Psoas muscle (tissue), 8 donors: Measurements from ENCODE around the gene PRKRIP1. TPM values are rescaled to one million over a fixed set of nuclear protein-coding genes. Genes with fewer than 3 reads are reported as not detected.

Source experiments
- ATAC-seq, 4 donors: fragments of 200-7000 bp; cut with Tn5 transposase; one replicate each; pipeline ENCODE4 v1.9.1; 2020; ENCODE audit warnings: moderate library complexity in 3 of 4, mild to moderate bottlenecking in 2 of 4
- DNase-seq, 2 donors: peaks; one replicate each; pipeline ENCODE4 v3.0.0-alpha.2; 2020
- H3K27ac ChIP-seq: fragments of 200-600 bp; one replicate; pipeline ENCODE4 v1.8.0; 2022
- H3K27me3 ChIP-seq, 3 donors: fragments of 200-600 bp in 1 of 3; one replicate each; pipeline versions ENCODE4 v1.6.1 to v1.8.0; 2013 to 2022; ENCODE audit warnings: low read length in 2 of 3, mild to moderate bottlenecking in 2 of 3, moderate library complexity in 1 of 3; ENCODE audit not compliant: insufficient read depth in 3 of 3
- H3K36me3 ChIP-seq, 2 donors: fragments of 200-600 bp in 1 of 2; one replicate each; pipeline versions ENCODE4 v1.6.1 to v1.8.0; 2013 to 2022; ENCODE audit warnings: low read depth in 1 of 2, mild to moderate bottlenecking in 1 of 2, moderate library complexity in 1 of 2; ENCODE audit not compliant: insufficient read depth in 1 of 2
- H3K4me1 ChIP-seq: fragments of 200-600 bp; one replicate; pipeline ENCODE4 v1.8.0; 2022
- H3K4me3 ChIP-seq: fragments of 200-600 bp; one replicate; pipeline ENCODE4 v1.8.0; 2022; ENCODE audit warnings: mild to moderate bottlenecking
- H3K9me3 ChIP-seq: fragments of 200-600 bp; one replicate; pipeline ENCODE4 v1.8.0; 2022
- CTCF ChIP-seq: fragments of 200-600 bp; IDR thresholded peaks from one replicate; pipeline ENCODE4 v1.8.0; 2022; ENCODE audit warnings: antibody characterized with exemption
- WGBS, 3 donors: extraction: QIAGEN DNeasy Blood & Tissue Kit; methylation state at CpG; one replicate each; pipeline versions ENCODE4 v1.1.6 to v1.1.7; 2013; 5-methylcytosine and 5-hydroxymethylcytosine counted together
- intact Hi-C, 2 donors: fragments of 100-400 bp; cut with DNase I; formaldehyde crosslinking; loops; one replicate each; pipeline versions ENCODE4 v1.11.0 to v1.14.2; 2022
- polyA plus RNA-seq, 3 donors: library from polyadenylated mRNA; stranded (reverse); fragments of 200-250 nt; gene quantifications; one replicate each; pipeline ENCODE4 v1.2.3, GENCODE V29; 2013
- total RNA-seq, 4 donors: library from RNA; stranded (reverse); fragmentation: NEBNext Ultra II Directional in 2 of 4; extraction: Animal tissue kit (Norgen Biotek cat#: 25700) in 2 of 4; gene quantifications; one replicate each; pipeline versions ENCODE4 v1.2.1 to v1.2.4, GENCODE V29; 2021 to 2023
- donor health status: healthy with polysubstance abuse.
- donor health status: DM: no; HTN: no; CAD: no; lungs with moderate emphysema.
- donor health status: Bipolar disorder and iron deficiency.
- donor health status: healthy.
- donor health status: DM: yes; HTN: yes; CAD: no.
- donor health status: DM: no; HTN: no; CAD: no.
- donor health status: DM: no; HTN: no; CAD: no.
- donor health status: DM: yes; HTN: yes; CAD: no.

Gene PRKRIP1
- total and polyA plus RNA-seq, 7 donors: 9.7 to 20.4 (median 15.8) TPM

- Histone ChIP-seq H3K36me3 (no peaks in the 10 kb centered on the region), H3K27ac (no peak overlapping the region), H3K9me3 (no peaks in the 10 kb centered on the region), H3K4me3 (peak overlapping the region; percentile 79), H3K27me3 (no peaks in the 10 kb centered on the region), H3K4me1 (peaks cover 3% of the 10 kb centered on the region)
- no peak for TF ChIP-seq CTCF
- ATAC-seq (peak in 3 of 4 donors; percentile 22 to 31 (median 29)), DNase-seq (no peak)
- intact Hi-C loops: no loop called here
- WGBS, 3 donors: 31 to 41% (median 34%) methylated on average over 9 of the region's 9 CpGs
Measured at GRCh38 chr7:102434039-102434486, 37.9 kb downstream of the PRKRIP1 start.

- peaks cover 15% of the 10 kb centered on the region for H3K4me1 ChIP-seq
- WGBS, 3 donors: 86 to 90% (median 89%) methylated on average over 10 of the region's 10 CpGs
- no peak for DNase-seq
- no peak for ATAC-seq
- TF ChIP-seq CTCF: no peak
- no peak overlapping the region for H3K27ac ChIP-seq
- no peaks in the 10 kb centered on the region for H3K36me3 ChIP-seq
- intact Hi-C loops: no loop called here
- H3K4me3 ChIP-seq: no peak overlapping the region
- H3K9me3 ChIP-seq: no peaks in the 10 kb centered on the region
- no peaks in the 10 kb centered on the region for H3K27me3 ChIP-seq
Measured at GRCh38 chr7:102436118-102436517, 40.0 kb downstream of the PRKRIP1 start.

- Histone ChIP-seq H3K4me1 (peaks cover 12% of the 10 kb centered on the region), H3K27me3 (no peaks in the 10 kb centered on the region), H3K9me3 (no peaks in the 10 kb centered on the region), H3K4me3 (no peak overlapping the region), H3K36me3 (no peaks in the 10 kb centered on the region), H3K27ac (peak overlapping the region; percentile 47)
- intact Hi-C loops: no loop called here
- ATAC-seq (peak; percentile 92 to 96 (median 96)), DNase-seq (peak; percentile 85 to 90)
- no peak for TF ChIP-seq CTCF
- WGBS, 3 donors: 51 to 73% (median 56%) methylated on average over 17 of the region's 17 CpGs
Measured at GRCh38 chr7:102439963-102440795, 44.0 kb downstream of the PRKRIP1 start.

GRCh38 chr7:102444961-102445673 is 49.0 kb downstream of the PRKRIP1 start:
- ATAC-seq (no peak), DNase-seq (no peak)
- intact Hi-C loops: no loop called here
- H3K27me3 ChIP-seq: no peaks in the 10 kb centered on the region
- H3K27ac ChIP-seq: no peak overlapping the region
- H3K36me3 ChIP-seq: peaks cover 0 to 9% of the 10 kb centered on the region in 2 donors
- WGBS, 3 donors: 91 to 93% (median 92%) methylated on average over 17 of the region's 17 CpGs
- H3K4me3 ChIP-seq: no peak overlapping the region
- H3K4me1 ChIP-seq: peaks cover 4% of the 10 kb centered on the region
- no peaks in the 10 kb centered on the region for H3K9me3 ChIP-seq
- no peak for TF ChIP-seq CTCF
